GM21737 (cell line): ENCODE results near the gene OR13J1.

Source experiments
- ATAC-seq: cut with Tn5 transposase; IDR thresholded peaks from one replicate; pipeline ENCODE4 v1.9.1; 2021; ENCODE audit warnings: mild to moderate bottlenecking, moderate library complexity; ENCODE audit not compliant: unreplicated experiment

The OR13J1 gene

GRCh38 chr9:35835216-35835632 lies 35.0 kb downstream of the OR13J1 start:
- no peak for ATAC-seq

GRCh38 chr9:35834260-35835215 lies 35.7 kb downstream of the OR13J1 start:
- no peak for ATAC-seq

- ATAC-seq = no peak
These were observed 37.4 kb downstream of the OR13J1 start for GRCh38 chr9:35832814-35833213.

- ATAC-seq = no peak
These were observed 39.2 kb downstream of the OR13J1 start for GRCh38 chr9:35831040-35831439.

GRCh38 chr9:35829764-35830096 lies 40.5 kb downstream of the OR13J1 start:
- no peak for ATAC-seq

GRCh38 chr9:35829084-35829763 lies 41.0 kb downstream of the OR13J1 start, which contains the start of gene TMEM8B:
Gene TMEM8B (plus strand): TSS chr9:35829228. CDS start chr9:35829448, 220 bp downstream.
- ATAC-seq = peak; percentile 73

GRCh38 chr9:35828716-35829083 lies 41.5 kb downstream of the OR13J1 start, which contains the start of gene FAM221B:
Gene FAM221B (minus strand): TSS chr9:35828732. CDS start chr9:35826161, 2,571 bp downstream.
- peak; percentile 3 for ATAC-seq

GRCh38 chr9:35827486-35827885 lies 42.7 kb downstream of the OR13J1 start:
- ATAC-seq = no peak

GRCh38 chr9:35826071-35826701 lies 44.0 kb downstream of the OR13J1 start:
- ATAC-seq = no peak

GRCh38 chr9:35822926-35823325 lies 47.3 kb downstream of the OR13J1 start:
- ATAC-seq = no peak

- ATAC-seq = no peak
These were observed 50.1 kb downstream of the OR13J1 start for GRCh38 chr9:35820076-35820475.
